NK-92 (cell line): Measurements from ENCODE around the gene NSG2.

Experiments
- DNase-seq: peaks from one replicate; lab custom pipeline; 2025; ENCODE audit not compliant: unreplicated experiment; lab: John Stamatoyannopoulos, UW

NSG2 gene

DNA sequence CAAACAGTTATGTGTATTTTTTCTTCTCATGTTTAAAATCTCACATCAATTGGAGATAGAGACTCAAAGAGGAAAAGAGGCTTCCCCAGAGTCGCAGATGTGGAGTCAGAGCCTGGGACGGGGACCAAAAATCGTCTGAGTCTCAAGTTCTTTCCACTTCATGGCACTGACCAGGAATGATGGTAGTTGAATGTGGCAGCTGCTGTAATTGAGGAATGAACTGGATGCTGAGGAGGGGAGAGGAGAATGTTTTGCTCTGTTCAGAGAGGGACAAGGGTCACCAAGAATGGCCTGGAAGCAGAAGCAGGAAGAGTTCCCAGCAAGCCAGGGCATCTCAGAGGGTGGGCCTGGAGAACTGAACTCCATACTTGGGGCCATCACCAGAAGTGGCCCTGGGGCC is 103.9 kb downstream of the NSG2 start:
- DNase-seq = no peak

DNA sequence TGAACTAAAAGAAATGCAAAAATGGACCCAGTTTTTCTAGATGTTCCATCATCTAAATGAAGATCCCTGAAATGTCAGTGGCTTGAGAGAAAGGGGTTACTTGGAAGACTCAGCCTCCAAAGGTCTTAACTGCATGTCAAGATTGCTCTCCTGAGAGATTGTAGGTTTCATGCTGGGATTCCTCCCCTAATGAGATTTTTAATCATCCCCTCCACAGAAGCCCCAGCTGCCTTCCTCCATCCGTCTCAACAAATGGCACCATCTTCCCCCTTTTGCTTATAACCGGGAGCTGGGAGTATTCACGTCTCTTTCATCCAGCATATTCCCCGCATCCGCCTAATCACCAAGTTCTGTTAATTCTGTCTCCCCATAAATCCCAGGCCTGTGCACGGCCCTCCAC is 104.5 kb downstream of the NSG2 start:
- DNase-seq = no peak

DNA sequence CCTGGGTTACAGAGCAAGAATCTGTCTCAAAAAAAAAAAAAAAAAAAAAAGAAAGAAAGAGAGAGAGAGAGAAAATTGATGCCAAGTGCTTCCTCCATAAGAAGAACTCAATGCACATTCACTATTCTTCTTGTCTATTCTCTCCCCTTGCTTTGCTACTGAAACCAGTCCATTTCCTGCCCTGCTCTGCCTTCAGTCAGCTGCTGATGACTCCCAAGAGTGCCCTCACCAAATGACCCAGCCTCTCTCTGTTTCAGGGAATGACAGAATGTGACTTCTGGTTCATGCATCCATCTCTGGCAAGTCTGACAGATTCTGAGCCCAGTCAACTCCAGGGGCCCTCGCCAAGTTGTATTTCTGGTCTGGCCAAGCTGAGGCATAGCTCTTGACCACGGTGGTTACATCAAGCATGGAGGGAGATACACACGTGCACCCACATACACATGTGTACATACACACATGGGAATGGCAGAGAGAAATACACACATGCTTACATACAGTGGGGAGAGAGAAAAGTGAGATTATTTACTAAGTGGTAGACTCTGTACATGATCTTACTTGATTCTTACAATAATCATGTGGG is 106.2 kb downstream of the NSG2 start:
- no peak for DNase-seq

GRCh38 chr5:174154559-174154958 is 109.1 kb downstream of the NSG2 start:
- DNase-seq = no peak

GRCh38 chr5:174155281-174155680 is 109.8 kb downstream of the NSG2 start:
- DNase-seq = no peak

- no peak for DNase-seq
Observed at GRCh38 chr5:174155706-174156105, 110.2 kb downstream of the NSG2 start.

GRCh38 chr5:174157048-174157447 is 111.5 kb downstream of the NSG2 start:
- no peak for DNase-seq
